ENCODE data around the gene BTN3A1. TPM values are rescaled to one million over a fixed set of nuclear protein-coding genes. Genes with fewer than 3 reads are reported as not detected.
A peak's percentile ranks its signal among the peaks of the same experiment; 100 is the strongest.
"Not testable (repeated sequence)": the region's sequence is repeated elsewhere in the genome, so short reads cannot be mapped to it uniquely, and the experiment has no call there.

The BTN3A1 gene
- total RNA-seq, 1 donor from 2014 or later = 61.7 TPM

DNA sequence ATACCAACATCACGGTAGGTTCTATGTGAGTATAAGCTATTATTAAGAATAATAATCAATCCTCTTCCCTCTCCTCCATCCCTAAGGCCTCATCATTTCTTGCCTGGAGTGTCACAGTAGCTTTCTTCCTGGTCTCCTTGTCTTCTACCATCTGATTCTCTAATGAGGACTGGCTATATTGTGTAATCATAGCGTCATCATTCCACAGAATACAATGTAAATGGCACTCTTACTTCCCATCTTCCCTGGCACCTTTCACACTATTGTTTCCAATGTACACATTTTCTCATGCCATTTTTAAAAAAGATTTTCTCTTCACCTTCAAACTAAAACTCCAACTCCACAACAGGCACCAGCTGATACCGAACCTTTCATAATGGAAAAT lies 39.2 kb upstream of the BTN3A1 start:
- Mint-ChIP-seq H3K27ac (no peak overlapping the region), H3K4me3 (no peak overlapping the region)

DNA sequence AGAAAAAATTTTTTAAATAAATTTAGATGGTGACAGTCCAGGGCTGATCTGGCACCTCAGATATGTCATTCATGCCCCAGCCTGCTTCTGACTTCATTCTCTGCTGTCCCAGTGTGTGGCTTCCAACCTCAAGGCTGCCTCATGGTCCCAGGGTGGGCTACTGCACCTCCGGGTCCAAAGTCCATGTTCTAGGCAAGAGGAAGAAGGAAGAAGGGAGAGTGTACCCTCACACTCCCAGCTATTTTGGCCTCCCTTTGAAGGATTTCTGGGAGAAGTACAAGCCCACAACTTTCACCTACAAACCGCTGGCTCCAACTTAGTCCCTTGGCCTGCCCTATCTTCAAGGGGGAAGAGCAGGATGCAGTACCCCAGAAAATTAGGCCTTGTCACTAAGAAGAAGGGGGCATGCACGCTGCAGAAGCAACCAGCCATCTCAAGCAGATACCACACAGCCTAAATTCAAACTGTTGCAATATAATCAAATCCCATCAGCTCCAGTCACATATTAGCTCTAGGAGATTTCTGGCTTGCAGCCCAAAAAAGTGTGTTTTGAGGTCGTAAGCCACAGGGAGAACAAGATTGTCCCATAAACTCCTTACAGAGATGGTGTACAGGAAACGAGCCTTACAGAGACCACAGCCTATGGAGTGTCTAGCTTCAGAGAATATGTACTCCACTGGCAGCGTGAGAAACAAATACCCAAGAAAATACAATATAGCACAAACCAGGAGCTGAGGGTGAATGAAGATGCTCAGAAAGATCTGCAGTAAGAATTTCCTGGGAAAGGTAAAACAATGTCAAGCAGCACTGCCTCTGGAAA lies 38.0 kb upstream of the BTN3A1 start:
- peaks cover 39% of the 10 kb centered on the region for H3K4me1 Mint-ChIP-seq
- ChIA-PET CTCF (no interaction called here), POLR2A (interaction anchor here (0.6 to 2.8 kb wide), 7 partner anchors 19 to 261 kb away, joined by 3 to 14 read pairs (median 4); partner anchors contain the start of genes BTN2A2 and HMGN4)
- H3K27me3 Mint-ChIP-seq = peaks cover 7% of the 10 kb centered on the region
- DNase-seq (no peak), ATAC-seq (ENCODE audit: low read depth) (no peak)
- TF ChIP-seq CTCF (IDR thresholded peaks at IDR 0.05) = no peak
- H3K4me3 Mint-ChIP-seq = no peak overlapping the region
- no peak overlapping the region for H3K27ac Mint-ChIP-seq
- no peaks in the 10 kb centered on the region for H3K9me3 Mint-ChIP-seq
- peaks cover 15% of the 10 kb centered on the region for H3K36me3 Mint-ChIP-seq (ENCODE audit: low read depth)
- intact Hi-C loops (cut with micrococcal nuclease) = loop anchor here (2.0 kb wide), 4 partner anchors 19 to 77 kb away; partner anchors contain the start of genes BTN2A2, BTN3A1 and BTN3A3

More for the DNA sequence above, 39.2 kb upstream of the BTN3A1 start:
- intact Hi-C loops (cut with micrococcal nuclease) = no loop called here
- peaks cover 5% of the 10 kb centered on the region for H3K36me3 Mint-ChIP-seq (ENCODE audit: low read depth)
- ChIA-PET POLR2A (interaction anchor here (0.7 to 2.8 kb wide), 4 partner anchors 34 to 175 kb away, joined by 3 to 9 read pairs (median 4); partner anchors contain the start of gene HMGN4), CTCF (no interaction called here)
- H3K9me3 Mint-ChIP-seq = no peaks in the 10 kb centered on the region
- DNase-seq (no peak), ATAC-seq (ENCODE audit: low read depth) (no peak)
- TF ChIP-seq CTCF (IDR thresholded peaks at IDR 0.05) = no peak
- peaks cover 41% of the 10 kb centered on the region for H3K4me1 Mint-ChIP-seq
- peaks cover 7% of the 10 kb centered on the region for H3K27me3 Mint-ChIP-seq

- ChIA-PET POLR2A (interaction anchor here (1.0 kb wide), 1 partner anchor 79 kb away, joined by 3 read pairs; no protein-coding TSS in a partner anchor), CTCF (no interaction called here)
- Mint-ChIP-seq H3K4me3 (peak overlapping the region; percentile 33), H3K27me3 (peaks cover 4% of the 10 kb centered on the region), H3K9me3 (no peaks in the 10 kb centered on the region), H3K27ac (no peak overlapping the region), H3K4me1 (peaks cover 49% of the 10 kb centered on the region), H3K36me3 (ENCODE audit: low read depth) (peaks cover 30% of the 10 kb centered on the region)
- ATAC-seq (ENCODE audit: low read depth) = no peak
- intact Hi-C loops (cut with micrococcal nuclease) = loop anchor here (1.0 to 2.0 kb wide), 5 partner anchors 17 to 172 kb away; partner anchors contain the start of genes BTN2A2, BTN3A1 and BTN3A3
- no peak for DNase-seq
- no peak for TF ChIP-seq CTCF (IDR thresholded peaks at IDR 0.05)
Observed at GRCh38 chr6:26365633-26365995, 36.5 kb upstream of the BTN3A1 start.

- peak overlapping the region; percentile 66 for H3K4me3 Mint-ChIP-seq
- POLR2A ChIA-PET = interaction anchor here (0.6 to 1.0 kb wide), 4 partner anchors 8 to 1498 kb away, joined by 3 to 16 read pairs (median 4); no protein-coding TSS in a partner anchor
- peaks cover 46% of the 10 kb centered on the region for H3K4me1 Mint-ChIP-seq
- intact Hi-C loops (cut with micrococcal nuclease) = no loop called here
- H3K27ac Mint-ChIP-seq = no peak overlapping the region
- DNase-seq = no peak
- peaks cover 38% of the 10 kb centered on the region for H3K36me3 Mint-ChIP-seq (ENCODE audit: low read depth)
- ATAC-seq (ENCODE audit: low read depth) = no peak
- no peaks in the 10 kb centered on the region for H3K9me3 Mint-ChIP-seq
- no peak for TF ChIP-seq CTCF (IDR thresholded peaks at IDR 0.05)
- no peaks in the 10 kb centered on the region for H3K27me3 Mint-ChIP-seq
- CTCF ChIA-PET = no interaction called here
Observed at GRCh38 chr6:26366504-26366903, 35.6 kb upstream of the BTN3A1 start.

GRCh38 chr6:26367114-26367513 lies 35.0 kb upstream of the BTN3A1 start:
- Mint-ChIP-seq H3K27me3 (no peaks in the 10 kb centered on the region), H3K9me3 (no peaks in the 10 kb centered on the region), H3K4me3 (peak overlapping the region; percentile 68), H3K36me3 (ENCODE audit: low read depth) (peaks cover 42% of the 10 kb centered on the region), H3K4me1 (peaks cover 47% of the 10 kb centered on the region), H3K27ac (no peak overlapping the region)
- intact Hi-C loops (cut with micrococcal nuclease) = no loop called here
- DNase-seq (no peak), ATAC-seq (ENCODE audit: low read depth) (no peak)
- TF ChIP-seq CTCF (IDR thresholded peaks at IDR 0.05) = no peak
- POLR2A ChIA-PET = interaction anchor here (0.6 to 1.0 kb wide), 2 partner anchors 9 to 1497 kb away, joined by 3 to 16 read pairs; no protein-coding TSS in a partner anchor
- CTCF ChIA-PET = no interaction called here

DNA sequence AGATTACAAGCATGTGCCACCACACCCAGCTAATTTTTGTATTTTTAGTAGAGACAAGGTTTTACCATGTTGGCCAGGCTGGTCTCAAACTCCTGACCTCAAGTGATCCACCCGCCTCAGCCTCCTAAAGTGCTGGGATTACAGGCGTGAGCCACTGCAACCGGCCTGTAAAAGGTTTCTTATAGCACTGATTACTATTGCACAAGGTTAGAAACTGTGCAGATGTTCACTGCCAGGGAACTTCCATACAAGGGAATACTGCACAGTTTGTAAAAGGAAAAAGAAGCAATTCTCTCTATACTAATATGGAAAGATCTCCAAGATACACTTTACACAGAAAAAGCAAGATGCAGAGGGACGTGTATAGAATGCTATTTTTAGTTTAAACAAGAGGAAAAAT lies 30.3 kb upstream of the BTN3A1 start:
- H3K27me3 Mint-ChIP-seq; H3K27ac Mint-ChIP-seq; ATAC-seq (ENCODE audit: low read depth); DNase-seq; CTCF ChIA-PET; intact Hi-C loops (cut with micrococcal nuclease); H3K4me3 Mint-ChIP-seq; POLR2A ChIA-PET; H3K9me3 Mint-ChIP-seq: not testable (repeated sequence)
- Mint-ChIP-seq H3K4me1 (peaks cover 66% of the 10 kb centered on the region), H3K36me3 (ENCODE audit: low read depth) (peaks cover 85% of the 10 kb centered on the region)
